PC-3 (cell line): ENCODE results near the gene C10orf71. TPM values are rescaled to one million over a fixed set of nuclear protein-coding genes. Genes with fewer than 3 reads are reported as not detected.

Experiments used
- ATAC-seq: fragments of 200-7000 bp; cut with Tn5 transposase; 2 replicates; pipeline ENCODE4 v1.9.1; 2020; ENCODE audit warnings: mild to moderate bottlenecking, moderate library complexity
- BruUV-seq: library from RNA; stranded (reverse); fragments of 400-500 nt; replicated peaks from 2 replicates; lab custom pipeline; 2021; lab: Mats Ljungman, UMichigan
- CTCF ChIA-PET: fragments of 300-600 bp; sonication (Branson Sonifier 250); formaldehyde crosslinking; loops from one replicate; lab custom pipeline; 2022; ENCODE audit warnings: antibody characterized with exemption; lab: Charles Lee
- POLR2A ChIA-PET: fragments of 300-600 bp; sonication (Branson Sonifier 250); formaldehyde crosslinking; loops from one replicate; lab custom pipeline; 2022; ENCODE audit warnings: antibody characterized with exemption; ENCODE audit not compliant: unreplicated experiment; lab: Charles Lee
- DNase-seq: peaks from one replicate; pipeline ENCODE4 v3.0.0-alpha.2; 2015
- H2AFZ ChIP-seq: fragments of 300-600 bp; sonication (generic); 2 replicates; pipeline ENCODE4 v1.6.0; 2016; ENCODE audit warnings: antibody characterized with exemption, low read length
- H3F3A ChIP-seq: fragments of 300-600 bp; sonication (generic); one replicate; pipeline ENCODE4 v1.6.0; 2017; ENCODE audit warnings: antibody characterized with exemption, low read length, control low read depth, mild to moderate bottlenecking; ENCODE audit not compliant: unreplicated experiment
- H3K27ac ChIP-seq: fragments of 300-600 bp; sonication (generic); 2 replicates; pipeline ENCODE4 v1.5.1; 2016; ENCODE audit warnings: mild to moderate bottlenecking, low read length
- H3K27me3 ChIP-seq: fragments of 300-600 bp; sonication (generic); 2 replicates; pipeline ENCODE4 v1.6.1; 2016; ENCODE audit warnings: low read length, mixed read lengths
- H3K36me3 ChIP-seq: fragments of 300-600 bp; sonication (generic); 2 replicates; pipeline ENCODE4 v1.6.1; 2016; ENCODE audit warnings: low read depth, mixed run types, low read length, mixed read lengths
- H3K4me1 ChIP-seq: fragments of 300-600 bp; sonication (generic); 2 replicates; pipeline ENCODE4 v1.5.1; 2016; ENCODE audit warnings: low read length; ENCODE audit not compliant: insufficient read depth
- H3K4me2 ChIP-seq: fragments of 300-600 bp; sonication (generic); 2 replicates; pipeline ENCODE4 v1.6.0; 2016; ENCODE audit warnings: low read length
- H3K4me3 ChIP-seq: fragments of 300-600 bp; sonication (generic); 2 replicates; pipeline ENCODE4 v1.5.1; 2016; ENCODE audit warnings: mild to moderate bottlenecking, low read length, mixed read lengths
- H3K79me2 ChIP-seq: fragments of 300-600 bp; sonication (generic); 2 replicates; pipeline ENCODE4 v1.6.1; 2017; ENCODE audit warnings: low read length, mixed read lengths
- H3K9ac ChIP-seq: fragments of 300-600 bp; sonication (generic); 2 replicates; pipeline ENCODE4 v1.6.0; 2016; ENCODE audit warnings: mild to moderate bottlenecking, low read length
- H3K9me2 ChIP-seq: fragments of 300-600 bp; sonication (generic); replicated peaks from 2 replicates; pipeline ENCODE4 v1.6.1; 2016; ENCODE audit warnings: mixed run types, low read length, mixed read lengths
- H3K9me3 ChIP-seq: fragments of 300-600 bp; sonication (generic); 2 replicates; pipeline ENCODE4 v1.6.1; 2016; ENCODE audit warnings: low read length, mixed read lengths
- H4K20me1 ChIP-seq: fragments of 300-600 bp; sonication (generic); 2 replicates; pipeline ENCODE4 v1.6.1; 2016; ENCODE audit warnings: low read length, mixed read lengths
- EZH2 ChIP-seq: fragments of 300-600 bp; sonication (generic); IDR thresholded peaks from one replicate; pipeline ENCODE4 v1.6.1; 2017; ENCODE audit warnings: antibody characterized with exemption, mild to moderate bottlenecking, low read length; ENCODE audit not compliant: unreplicated experiment
- EZH2phosphoT487 ChIP-seq: fragments of 300-600 bp; sonication (generic); IDR thresholded peaks from 2 replicates; pipeline ENCODE4 v1.6.1; 2018; ENCODE audit warnings: mild to moderate bottlenecking, antibody characterized with exemption, low read length, borderline replicate concordance
- intact Hi-C: fragments of 100-400 bp; cut with micrococcal nuclease; formaldehyde crosslinking; loops from 2 replicates; pipeline ENCODE4 v1.9.0; 2023
- total RNA-seq: library from RNA; depleted of rRNA; stranded (reverse); fragments of >200 nt; gene quantifications from 2 replicates; pipeline ENCODE4 v1.2.3, GENCODE V29; 2014
- TF ChIP-seq, protein P1 (sequence below): fragments of 300-600 bp; sonication (generic); conservative IDR thresholded peaks from 2 replicates; pipeline ENCODE4 v1.5.1; 2017; ENCODE audit warnings: antibody characterized with exemption, low read depth, mild to moderate bottlenecking, low read length

C10orf71 gene
- total RNA-seq, 1 experiment from 2014 or later, result not detected

DNA sequence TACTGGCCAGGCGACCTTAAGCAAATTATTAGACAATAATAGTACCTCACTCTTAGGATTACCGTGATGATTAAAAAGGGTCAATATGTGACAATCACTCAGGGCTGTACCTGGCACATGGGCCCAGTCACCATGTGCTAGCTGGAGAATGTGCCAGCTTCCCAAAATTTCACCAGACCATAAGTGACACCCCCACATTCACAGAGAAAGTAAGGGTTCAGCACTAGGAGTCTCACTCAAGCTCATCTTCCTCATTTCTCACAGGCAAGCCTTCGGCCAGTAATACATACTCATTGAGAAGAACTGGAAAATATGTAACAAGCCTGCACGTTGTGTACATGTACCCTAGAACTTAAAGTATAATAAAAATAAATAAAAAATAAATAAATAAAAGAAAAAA lies 22.4 kb upstream of the C10orf71 start:
- Histone ChIP-seq H2AFZ (no peak overlapping the region), H3K4me3 (no peak overlapping the region), H3K79me2 (no peaks in the 10 kb centered on the region), H3K9me2 (no peaks in the 10 kb centered on the region), H3K9me3 (no peaks in the 10 kb centered on the region), H3K27me3 (peaks cover 70% of the 10 kb centered on the region), H3K36me3 (no peaks in the 10 kb centered on the region), H4K20me1 (no peaks in the 10 kb centered on the region), H3K4me1 (no peaks in the 10 kb centered on the region), H3K4me2 (no peak overlapping the region), H3F3A (no peaks in the 10 kb centered on the region), H3K27ac (no peak overlapping the region), H3K9ac (no peak overlapping the region)
- no TSS peak for BruUV-seq
- ChIA-PET POLR2A (no interaction called here), CTCF (no interaction called here)
- DNase-seq, result no peak
- intact Hi-C loops, result no loop called here
- TF ChIP-seq, protein P1, sequence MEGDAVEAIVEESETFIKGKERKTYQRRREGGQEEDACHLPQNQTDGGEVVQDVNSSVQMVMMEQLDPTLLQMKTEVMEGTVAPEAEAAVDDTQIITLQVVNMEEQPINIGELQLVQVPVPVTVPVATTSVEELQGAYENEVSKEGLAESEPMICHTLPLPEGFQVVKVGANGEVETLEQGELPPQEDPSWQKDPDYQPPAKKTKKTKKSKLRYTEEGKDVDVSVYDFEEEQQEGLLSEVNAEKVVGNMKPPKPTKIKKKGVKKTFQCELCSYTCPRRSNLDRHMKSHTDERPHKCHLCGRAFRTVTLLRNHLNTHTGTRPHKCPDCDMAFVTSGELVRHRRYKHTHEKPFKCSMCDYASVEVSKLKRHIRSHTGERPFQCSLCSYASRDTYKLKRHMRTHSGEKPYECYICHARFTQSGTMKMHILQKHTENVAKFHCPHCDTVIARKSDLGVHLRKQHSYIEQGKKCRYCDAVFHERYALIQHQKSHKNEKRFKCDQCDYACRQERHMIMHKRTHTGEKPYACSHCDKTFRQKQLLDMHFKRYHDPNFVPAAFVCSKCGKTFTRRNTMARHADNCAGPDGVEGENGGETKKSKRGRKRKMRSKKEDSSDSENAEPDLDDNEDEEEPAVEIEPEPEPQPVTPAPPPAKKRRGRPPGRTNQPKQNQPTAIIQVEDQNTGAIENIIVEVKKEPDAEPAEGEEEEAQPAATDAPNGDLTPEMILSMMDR, result no peak
- TF ChIP-seq EZH2 (no peak), EZH2phosphoT487 (no peak)
- ATAC-seq, result no peak

DNA sequence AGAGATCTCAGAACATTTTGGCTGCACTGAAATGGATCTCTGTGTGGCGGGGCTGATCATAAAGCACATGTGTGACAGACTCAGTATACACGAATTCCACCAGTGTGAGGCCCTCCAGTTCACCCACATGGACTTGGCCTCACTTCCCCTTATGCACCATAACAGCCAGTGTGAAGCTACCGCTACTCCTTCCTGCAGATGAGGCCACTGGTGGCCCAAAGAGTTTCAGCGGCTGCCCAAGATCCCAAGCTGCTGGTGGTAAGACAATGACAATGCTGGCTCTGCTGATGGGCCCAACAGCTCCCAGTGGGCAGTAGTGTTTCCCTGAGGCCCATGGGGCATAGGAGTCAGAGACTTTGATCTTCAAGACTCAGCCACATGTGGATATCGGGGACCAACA lies 21.0 kb upstream of the C10orf71 start:
- Histone ChIP-seq H2AFZ (no peak overlapping the region), H3K4me3 (no peak overlapping the region), H3K36me3 (no peaks in the 10 kb centered on the region), H4K20me1 (no peaks in the 10 kb centered on the region), H3K4me2 (no peak overlapping the region), H3F3A (no peaks in the 10 kb centered on the region), H3K4me1 (no peaks in the 10 kb centered on the region), H3K27me3 (peaks cover 71% of the 10 kb centered on the region), H3K9me2 (no peaks in the 10 kb centered on the region), H3K9me3 (no peaks in the 10 kb centered on the region), H3K27ac (no peak overlapping the region), H3K79me2 (no peaks in the 10 kb centered on the region), H3K9ac (no peak overlapping the region)
- ChIA-PET CTCF (no interaction called here), POLR2A (no interaction called here)
- BruUV-seq, result no TSS peak
- DNase-seq (no peak), ATAC-seq (no peak)
- TF ChIP-seq, protein P1, result no peak
- TF ChIP-seq EZH2, result no peak
- TF ChIP-seq EZH2phosphoT487, result no peak
- intact Hi-C loops, result no loop called here

DNA sequence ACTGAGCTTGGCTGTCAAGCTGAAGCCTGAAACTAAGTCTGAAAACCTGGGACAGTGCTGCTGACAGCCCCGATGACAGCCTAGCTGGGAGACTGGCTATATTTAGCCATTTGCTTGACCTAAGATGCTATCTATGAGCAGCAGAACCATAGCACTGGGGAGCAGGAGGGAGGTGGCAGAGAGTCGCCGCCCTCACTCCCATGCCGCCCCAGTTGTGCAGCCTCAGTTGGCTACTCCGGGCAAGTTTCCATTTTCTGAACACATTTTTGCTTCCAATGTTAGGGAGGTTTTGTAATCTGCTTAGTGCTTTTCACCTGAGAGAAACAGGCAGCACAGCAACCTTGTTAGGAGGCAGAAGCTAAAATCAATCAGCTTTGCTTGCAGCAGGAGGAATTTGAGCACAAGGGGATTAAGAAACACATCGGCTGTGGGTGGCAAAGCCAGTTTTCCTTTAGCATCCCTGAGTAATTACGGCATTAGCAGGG lies 20.4 kb upstream of the C10orf71 start:
- H3K36me3 ChIP-seq, result no peaks in the 10 kb centered on the region
- H3F3A ChIP-seq, result no peaks in the 10 kb centered on the region
- no peaks in the 10 kb centered on the region for H4K20me1 ChIP-seq
- H3K79me2 ChIP-seq, result no peaks in the 10 kb centered on the region
- ChIA-PET POLR2A (no interaction called here), CTCF (no interaction called here)
- intact Hi-C loops, result no loop called here
- DNase-seq, result no peak
- no peak overlapping the region for H3K9ac ChIP-seq
- TF ChIP-seq EZH2phosphoT487 (no peak), EZH2 (no peak)
- TF ChIP-seq, protein P1, result no peak
- no TSS peak for BruUV-seq
- no peak overlapping the region for H3K27ac ChIP-seq
- H2AFZ ChIP-seq, result no peak overlapping the region
- no peaks in the 10 kb centered on the region for H3K9me2 ChIP-seq
- no peak overlapping the region for H3K4me3 ChIP-seq
- ATAC-seq, result no peak
- no peak overlapping the region for H3K4me2 ChIP-seq
- no peaks in the 10 kb centered on the region for H3K9me3 ChIP-seq
- H3K4me1 ChIP-seq, result no peaks in the 10 kb centered on the region
- H3K27me3 ChIP-seq, result peaks cover 71% of the 10 kb centered on the region
